CD1c-positive myeloid dendritic cell (primary cell): ENCODE results near the gene ENOX1.
"Not testable (repeated sequence)": the region's sequence is repeated elsewhere in the genome, so short reads cannot be mapped to it uniquely, and the experiment has no call there.

Experiments
- DNase-seq: peaks from one replicate; pipeline ENCODE4 v3.0.0-alpha.2; 2016; ENCODE audit errors: extremely low spot score

ENOX1 gene

DNA sequence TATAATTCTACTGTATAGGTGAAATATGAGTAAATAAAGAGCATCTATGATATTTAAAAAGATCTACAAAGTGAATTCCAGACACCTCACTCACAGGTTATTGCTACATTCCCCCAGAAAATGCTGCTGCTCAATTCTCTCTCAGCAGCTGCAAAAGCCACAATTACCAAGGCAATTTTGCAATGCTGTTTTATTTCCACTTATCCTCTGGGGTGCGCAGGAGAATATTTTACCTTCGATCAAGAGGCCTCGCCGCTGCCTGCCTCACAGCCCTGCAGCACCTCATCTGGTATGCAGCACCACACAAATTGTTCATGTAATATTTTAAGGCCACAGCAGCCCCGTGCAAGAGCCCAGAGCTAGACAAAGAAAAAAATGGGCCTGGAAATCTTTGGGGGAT is 430.2 kb downstream of the ENOX1 start:
- DNase-seq: no peak

DNA sequence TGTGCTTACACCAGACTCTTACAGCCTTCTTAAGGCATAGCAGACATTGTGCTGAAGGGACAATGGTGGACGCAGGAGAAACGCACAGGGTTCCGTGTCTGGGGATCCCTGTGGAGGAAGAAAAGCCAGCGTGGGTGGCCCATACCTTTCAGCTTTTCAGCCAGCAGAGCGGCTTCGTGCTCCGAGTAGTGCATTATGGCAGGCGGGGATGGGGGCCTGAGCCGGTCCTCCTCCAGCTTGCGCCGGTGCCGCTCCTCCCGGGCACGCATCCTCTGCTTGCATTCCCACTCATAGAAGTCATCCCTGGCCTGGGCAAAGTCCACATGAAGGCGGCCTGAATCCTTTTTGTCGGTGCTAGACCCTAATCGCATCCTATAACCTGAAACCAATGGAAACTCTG is 431.0 kb downstream of the ENOX1 start:
- no peak for DNase-seq

DNA sequence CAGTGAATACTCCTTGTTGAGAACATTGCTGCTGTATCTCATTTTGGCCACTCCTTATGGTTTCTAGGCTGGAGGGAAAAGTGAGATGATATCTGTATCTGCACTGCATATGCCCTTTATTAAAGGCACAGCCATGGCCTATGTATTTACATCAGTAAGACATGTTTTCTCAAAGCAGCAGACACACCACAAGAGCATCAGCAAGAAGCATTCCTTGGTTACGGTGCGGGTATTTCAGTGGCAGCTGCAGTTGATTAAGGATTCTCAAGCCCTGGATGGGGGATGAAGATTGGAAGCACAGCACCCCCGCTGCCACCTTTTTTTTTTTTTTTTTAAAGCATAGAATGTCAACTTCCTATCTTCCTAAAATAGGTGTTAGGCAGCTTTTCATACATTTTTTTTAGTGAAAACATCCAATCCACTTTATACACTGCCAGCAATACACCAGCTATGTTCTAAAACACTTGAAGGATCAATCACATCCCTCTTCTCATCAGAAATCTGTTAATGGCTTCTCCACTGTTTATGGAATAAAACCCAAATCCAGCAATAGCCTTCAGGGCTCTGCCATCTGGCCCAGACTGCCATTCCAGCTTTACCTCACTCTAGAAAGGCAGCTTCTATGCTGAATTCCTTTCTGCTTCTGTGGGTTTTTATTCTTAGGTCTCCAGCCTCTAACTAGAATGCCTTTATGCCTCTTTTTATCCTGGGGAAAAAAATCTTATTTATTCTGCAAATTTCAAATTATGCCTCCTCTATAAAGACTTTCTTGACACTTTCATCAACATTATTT is 432.4 kb downstream of the ENOX1 start:
- no peak for DNase-seq

DNA sequence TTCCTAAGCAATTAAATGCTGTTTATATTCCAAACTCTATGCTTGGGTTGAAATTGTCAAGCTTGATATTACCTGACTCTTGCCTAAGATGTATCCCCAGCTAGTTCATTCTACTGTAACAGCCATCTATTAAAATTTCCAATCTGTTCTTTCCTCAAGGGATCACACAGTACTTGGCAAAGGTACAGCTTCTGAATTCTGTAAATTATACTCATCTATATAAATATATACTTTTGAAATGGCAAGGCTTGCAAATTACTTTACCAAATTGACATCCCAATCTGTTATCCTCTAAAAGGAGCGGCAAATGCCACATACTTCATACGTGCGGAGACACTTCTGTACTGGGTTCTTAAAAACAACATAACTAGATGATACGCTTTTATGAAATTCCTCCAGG is 433.1 kb downstream of the ENOX1 start:
- no peak for DNase-seq

DNA sequence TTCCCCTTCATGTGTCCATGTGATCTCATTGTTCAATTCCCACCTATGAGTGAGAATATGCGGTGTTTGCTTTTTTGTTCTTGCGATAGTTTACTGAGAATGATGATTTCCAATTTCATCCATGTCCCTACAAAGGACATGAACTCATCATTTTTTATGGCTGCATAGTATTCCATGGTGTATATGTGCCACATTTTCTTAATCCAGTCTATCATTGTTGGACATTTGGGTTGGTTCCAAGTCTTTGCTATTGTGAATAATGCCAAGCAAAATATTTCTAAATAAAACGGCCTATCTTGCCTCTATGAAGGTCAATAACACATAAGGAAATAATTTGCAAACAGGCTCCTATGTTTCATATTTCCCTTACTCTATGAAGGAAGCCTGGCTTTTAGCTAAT is 435.2 kb downstream of the ENOX1 start:
- DNase-seq: not testable (repeated sequence)

DNA sequence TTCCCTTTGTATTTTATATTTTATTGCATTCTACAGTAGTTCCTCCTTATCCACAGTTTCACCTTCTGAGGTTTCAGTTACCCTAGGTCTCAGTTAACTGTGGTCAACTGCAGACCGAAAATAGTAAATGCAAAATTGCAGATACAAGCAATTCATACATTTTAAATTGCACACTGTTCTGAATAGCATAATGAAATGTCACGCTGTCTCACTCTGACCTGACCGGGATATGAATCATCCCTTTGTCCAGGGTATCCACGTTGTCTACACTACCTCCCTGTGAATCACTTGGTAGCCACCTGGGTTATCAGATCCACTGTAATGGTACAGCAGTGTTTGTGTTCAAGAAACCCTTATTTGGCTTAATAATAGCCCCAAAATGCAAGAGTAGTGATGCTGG is 438.4 kb downstream of the ENOX1 start:
- no peak for DNase-seq

DNA sequence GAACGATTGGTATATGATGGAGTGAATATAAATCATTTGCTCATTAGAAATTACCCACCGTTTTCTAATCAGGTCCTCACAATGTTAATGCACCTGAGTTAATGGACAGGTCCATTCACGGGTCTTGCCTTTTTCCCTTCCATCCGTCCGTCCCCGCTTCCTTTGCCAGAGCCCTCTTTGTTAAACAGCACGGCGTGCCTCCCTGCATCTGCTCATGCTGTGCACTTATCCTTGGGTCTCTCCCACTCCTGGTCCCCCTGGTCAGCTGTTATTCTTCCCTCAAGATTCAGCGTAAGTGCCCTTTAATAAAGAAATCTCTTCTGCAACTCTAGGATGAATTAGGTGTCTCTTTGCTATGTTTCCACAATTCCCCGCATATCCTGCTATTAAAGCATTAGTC is 438.9 kb downstream of the ENOX1 start:
- no peak for DNase-seq

DNA sequence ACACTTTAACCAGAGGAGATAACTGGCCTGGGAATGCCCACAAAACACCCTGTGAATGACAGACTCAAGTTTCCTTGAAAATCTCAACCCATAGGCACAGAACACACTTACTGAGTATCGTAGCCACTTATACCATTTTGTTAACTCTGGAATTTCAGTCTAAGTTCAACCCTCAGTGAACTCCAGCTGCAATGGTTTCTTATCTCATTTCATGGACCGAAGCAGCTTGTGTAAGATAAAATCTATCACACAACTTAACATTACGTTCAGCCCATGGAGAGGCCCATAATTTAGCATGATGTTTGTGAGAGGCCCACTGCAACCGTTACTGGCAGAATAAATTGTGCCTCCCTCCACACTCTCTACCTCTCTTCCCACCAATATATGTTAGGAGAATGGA is 440.3 kb downstream of the ENOX1 start:
- no peak for DNase-seq

DNA sequence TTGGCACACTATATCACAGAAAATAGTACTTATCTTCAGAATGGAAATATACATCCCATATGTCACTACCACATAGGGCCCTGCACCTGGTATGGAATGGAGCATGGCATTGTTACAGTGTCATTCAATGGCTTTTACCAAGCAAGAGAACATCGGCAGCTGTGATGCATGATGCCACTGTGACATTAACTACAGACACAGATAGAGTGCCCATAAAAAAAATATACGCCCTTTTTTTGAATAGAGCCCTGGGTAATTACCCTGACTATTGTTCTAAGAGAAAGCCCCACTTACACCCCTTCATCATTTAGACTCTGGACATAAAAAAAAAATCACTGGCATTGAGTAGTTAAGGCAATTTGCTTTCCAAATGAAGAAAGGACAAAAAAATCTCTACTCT is 443.1 kb downstream of the ENOX1 start:
- no peak for DNase-seq

DNA sequence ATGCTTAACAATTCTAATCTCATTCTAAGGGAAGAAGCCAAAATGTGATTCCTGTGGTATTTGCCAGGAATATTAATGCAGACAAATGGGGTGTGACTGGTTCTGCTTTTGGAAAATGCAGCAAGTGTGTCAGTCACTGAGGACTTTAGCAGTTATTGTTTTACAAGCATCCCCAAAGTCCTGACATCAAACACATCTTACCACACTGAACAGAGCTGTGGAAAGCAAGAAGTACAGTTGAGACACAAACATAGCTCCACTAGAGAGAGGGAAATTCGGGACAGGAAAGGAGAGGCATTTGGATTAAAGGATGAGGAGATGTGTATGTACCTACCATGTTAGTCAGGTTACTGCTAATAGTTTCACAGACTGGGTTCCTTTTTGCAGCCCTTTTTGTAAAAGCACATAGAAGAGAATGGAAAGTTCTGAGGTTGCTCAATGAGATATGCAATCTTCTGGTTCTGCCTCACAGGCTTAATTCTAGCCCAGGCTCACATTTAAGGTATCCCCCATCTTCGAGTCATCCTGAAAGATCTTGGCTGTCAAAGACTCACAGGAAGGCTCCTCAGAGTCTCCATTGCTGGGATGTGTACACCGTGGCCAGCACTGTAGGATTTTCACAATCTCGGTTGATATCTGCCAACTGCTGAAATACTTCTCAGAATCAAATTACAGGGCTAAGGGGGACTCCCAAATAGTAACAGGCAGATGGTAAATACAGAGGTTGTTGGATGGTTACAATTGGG is 446.8 kb downstream of the ENOX1 start:
- no peak for DNase-seq

DNA sequence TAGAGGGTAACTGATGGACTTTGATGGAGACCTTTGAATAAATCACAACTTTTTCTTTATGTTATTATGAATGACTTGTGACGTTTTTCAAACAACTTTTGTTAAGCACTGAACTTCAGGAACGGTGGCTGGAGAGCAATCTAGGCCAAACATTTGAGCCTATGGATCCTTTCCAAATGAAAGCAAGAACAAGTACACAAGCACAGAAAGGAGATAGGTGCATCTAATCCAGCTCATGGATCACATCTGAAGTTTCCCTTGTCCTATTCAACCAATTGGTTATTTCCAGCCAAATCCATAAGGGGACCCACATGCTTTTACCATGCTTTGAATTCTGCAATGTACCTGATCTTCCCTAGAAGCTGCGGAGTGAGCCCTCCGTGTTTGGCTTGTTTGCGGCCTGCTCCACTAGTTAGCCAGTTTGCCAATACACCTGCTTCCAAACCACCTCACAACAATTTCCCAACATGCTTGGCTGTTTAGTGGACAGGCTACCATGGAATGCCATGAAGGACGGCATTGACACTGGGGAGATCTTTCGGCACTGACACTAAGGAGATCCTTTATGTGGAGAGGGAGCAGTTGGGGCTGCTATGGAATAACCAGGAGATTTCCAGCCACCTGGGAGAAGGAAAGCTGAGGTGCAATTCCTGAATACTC is 447.5 kb downstream of the ENOX1 start:
- DNase-seq: no peak

DNA sequence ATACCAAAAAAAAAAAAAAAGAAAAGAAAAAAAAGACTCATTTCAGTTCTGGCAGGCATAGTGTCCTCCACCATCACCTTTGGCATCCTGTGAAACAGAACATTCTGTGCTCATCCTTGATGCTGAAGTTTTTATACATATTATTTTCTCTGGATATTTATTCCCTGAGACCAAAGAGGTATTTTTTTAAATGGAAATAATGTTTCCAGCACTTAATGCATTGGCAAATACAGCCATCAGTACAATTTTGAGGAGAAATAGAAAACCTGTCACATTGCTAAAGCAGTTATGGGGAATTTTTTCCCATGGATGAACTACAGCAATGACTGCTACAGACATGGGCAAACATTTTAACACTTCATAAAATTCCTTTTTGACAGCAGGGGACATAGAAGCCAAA is 451.0 kb downstream of the ENOX1 start:
- DNase-seq: no peak

DNA sequence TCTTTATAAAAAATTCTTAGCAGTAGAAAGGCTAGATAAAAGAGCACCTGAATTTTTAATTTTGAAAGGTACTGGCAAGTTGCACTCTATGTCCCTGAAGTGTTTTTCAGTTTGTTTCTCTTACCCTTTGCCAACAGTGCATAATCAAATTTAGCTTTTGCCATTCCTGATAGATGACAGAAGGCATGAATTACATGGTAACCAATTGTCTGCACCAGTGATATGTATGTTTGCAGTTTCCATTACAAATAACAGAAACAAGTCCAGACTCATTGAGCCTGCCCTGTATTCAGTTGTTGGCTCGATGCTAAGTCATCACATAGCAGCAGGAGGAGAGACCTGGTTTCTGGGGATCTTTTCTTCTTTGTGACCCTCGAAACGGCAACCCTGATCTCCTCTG is 453.6 kb downstream of the ENOX1 start:
- no peak for DNase-seq

DNA sequence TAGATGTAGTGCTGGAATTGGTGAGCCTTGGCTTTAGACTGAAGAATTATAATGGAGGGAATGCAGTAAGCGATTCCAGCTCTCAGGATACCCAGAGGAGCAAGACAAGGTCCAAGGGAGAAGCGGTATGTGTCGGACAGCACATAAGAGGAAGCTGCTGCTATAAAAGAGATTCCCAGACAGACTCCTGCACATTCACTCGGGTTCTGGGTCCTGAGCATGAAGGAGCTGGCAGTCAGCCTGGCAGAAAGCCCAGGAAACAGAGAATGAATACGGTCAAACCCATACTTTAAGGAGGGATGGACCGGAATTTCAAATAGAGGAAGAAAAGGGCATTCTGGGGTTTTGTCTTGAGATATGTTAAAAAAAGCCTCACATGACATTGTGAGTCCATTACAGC is 455.1 kb downstream of the ENOX1 start:
- no peak for DNase-seq

DNA sequence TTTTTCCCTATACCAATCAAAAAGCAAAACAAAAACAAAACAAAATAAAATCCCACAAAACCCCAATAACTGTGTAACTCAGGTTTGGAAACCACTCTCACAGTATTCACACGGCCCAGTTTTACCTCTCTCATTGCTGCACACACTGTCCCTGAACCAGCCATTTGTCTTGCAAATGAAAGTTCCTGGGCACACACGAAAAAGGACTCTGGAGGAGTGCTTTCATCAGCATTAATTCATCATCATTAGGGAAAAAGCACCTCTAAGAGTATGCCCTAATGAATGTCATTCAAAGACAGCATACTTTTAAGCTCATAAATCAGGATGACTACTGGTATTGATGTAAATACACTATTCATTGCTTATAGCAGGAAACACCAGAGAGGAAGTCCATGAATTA is 457.1 kb downstream of the ENOX1 start:
- no peak for DNase-seq

DNA sequence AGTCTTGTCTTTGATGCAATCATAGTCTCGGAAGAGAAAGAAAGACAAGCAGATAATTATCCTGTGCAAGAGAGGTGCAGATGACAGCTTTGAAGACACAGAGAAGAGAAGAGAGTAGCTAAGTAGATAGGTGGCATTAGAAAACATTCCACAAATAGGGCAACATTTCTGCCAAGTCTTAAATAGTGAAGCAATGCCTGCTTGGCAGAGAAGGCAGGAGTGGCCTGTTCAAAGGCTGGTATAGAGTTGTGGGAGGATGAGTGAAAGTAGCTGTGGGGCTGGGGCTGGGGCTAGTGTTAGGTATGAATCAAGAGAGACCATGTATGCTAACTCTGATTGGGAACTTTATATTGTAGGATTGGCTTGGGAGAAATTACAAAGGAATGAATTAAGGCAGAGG is 457.9 kb downstream of the ENOX1 start:
- DNase-seq: no peak

DNA sequence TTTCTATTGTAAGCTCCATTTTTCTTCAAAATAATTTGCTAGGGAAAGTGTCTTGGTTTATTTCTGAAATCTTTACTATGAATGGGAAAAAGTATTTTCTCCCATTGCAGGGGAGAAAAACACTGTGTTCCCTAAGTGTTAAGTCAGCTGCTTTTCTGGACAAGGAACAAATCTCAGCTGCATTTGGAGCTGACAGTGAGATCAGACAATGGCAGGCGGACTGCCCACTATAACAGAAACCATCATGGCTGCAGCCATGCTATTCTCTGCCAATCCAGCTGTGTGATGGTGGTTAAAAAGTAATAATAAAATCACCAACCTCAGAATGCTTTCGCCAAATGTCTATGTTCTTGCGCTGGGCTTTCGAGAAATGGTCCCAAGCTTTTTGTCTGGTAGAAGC is 460.7 kb downstream of the ENOX1 start:
- no peak for DNase-seq

DNA sequence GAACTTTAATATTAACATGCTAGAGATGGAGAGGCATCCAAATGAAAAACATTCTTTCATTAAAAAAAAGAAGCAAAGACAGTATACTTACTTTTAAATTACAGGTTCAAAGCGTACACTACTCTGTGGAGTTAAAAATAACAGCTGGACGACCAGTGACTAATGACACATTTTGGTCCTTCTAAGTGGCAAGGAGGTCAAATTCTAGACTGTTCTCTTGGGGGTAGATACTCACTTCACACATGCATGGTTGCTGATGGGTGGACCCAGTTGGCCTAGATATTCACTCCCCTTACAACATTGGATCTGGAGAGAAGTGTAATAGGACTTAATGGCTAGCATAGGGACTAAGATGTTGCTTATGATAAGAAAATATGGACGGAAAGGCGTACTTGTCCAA is 461.1 kb downstream of the ENOX1 start:
- DNase-seq: no peak

DNA sequence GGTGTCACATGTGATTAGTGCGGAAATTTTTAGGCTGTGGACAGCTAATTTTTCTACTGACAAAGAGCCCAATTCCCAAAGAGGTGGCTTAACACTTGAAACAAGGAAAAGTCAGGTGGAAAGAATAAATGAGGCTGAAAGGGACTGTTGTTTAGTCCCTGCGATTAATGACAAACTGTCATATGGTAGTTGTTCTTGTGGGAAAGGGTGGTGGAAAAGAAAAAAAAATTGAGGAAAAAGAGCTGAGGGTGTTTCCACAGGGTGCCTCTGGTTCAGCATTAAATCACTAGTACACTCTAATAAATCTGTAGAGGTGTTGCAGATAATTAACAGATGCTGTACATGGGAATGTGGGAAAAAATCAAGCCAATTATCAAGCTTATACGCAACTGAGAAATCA is 462.6 kb downstream of the ENOX1 start:
- no peak for DNase-seq

DNA sequence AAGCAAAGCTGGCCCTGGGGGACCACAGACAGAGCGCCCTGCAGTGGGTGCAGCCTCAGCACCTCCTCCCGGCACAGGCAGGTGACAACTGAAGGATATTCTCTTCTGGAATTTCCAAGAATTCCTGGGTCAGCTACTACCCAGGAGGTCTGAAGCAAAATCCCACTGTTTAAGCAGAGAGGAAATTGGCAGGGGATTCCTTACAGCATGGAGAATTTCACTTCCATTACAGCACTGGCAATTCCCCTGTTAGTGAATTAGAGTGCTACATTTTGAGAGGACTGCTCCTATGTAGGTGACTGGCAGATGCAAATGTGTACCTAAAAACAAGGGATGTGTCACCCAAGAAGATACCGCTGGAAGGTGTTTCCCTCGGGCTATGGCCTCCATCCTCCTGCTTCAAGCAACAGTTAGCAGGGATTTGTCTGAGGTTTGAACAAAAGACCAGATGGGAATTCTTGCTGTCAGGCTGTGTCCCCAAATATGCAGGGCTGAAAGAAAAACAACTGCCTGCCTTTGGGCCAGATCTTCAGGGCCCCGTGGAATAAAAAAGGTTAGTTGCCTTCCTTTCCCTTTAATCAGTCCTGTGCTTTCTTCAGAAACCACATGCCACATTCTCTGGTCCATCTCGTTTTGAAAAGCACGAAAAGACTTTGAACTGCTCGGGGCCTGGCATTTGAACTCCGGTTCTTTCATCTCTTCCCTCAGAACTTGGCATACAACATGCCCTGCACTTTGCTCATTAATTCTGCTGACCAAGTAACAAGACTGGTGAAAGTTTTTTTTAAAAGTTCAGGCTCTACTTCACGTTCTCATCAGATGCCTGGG is 466.9 kb downstream of the ENOX1 start:
- no peak for DNase-seq

DNA sequence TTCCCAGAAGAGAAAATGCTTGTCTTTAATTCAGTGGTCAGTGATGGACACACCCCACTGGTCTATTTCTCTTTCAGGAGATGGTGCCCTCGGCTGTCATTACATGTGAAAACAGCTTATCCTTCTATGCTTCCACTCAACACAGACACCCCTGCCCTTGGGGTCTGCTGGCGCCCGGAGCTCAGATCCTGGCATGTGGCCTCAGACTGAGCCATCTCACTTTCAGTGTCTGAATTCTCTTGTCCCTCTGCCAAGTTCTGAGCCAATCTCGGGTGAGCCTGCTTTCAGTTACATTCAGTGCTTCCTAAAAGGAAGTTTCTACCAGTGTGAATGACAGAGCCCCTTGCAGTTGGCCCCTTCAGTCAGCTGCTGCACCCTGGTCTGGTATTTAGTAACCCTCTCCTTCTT is 469.8 kb downstream of the ENOX1 start:
- DNase-seq: peak; percentile 5

DNA sequence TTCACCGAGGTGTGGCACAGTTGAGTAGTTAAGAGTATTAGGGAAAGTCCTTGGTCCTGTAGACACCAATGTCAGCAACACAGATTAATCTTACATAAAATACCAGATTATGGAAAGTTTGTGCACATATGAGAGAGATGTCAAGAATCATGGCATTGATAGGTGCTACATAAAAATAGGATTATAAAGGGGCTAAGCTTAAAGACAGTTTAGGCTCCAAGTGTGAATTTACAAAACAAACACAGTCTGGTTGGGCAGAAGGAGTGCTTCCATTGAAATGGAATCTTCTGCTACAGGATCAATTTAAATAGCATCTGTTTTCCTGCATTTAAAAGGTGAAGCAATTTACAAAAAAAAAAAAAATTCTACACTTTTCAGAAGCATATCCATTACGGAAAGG is 470.5 kb downstream of the ENOX1 start:
- no peak for DNase-seq
